ENCODE results near the gene FBXL4. TPM values are rescaled to one million over a fixed set of nuclear protein-coding genes. Genes with fewer than 3 reads are reported as not detected.

FBXL4 gene
- total RNA-seq (2014; rRNA removed; shearing (Covaris generic)), result 17.4 and 19.6 TPM in 2 replicates

DNA sequence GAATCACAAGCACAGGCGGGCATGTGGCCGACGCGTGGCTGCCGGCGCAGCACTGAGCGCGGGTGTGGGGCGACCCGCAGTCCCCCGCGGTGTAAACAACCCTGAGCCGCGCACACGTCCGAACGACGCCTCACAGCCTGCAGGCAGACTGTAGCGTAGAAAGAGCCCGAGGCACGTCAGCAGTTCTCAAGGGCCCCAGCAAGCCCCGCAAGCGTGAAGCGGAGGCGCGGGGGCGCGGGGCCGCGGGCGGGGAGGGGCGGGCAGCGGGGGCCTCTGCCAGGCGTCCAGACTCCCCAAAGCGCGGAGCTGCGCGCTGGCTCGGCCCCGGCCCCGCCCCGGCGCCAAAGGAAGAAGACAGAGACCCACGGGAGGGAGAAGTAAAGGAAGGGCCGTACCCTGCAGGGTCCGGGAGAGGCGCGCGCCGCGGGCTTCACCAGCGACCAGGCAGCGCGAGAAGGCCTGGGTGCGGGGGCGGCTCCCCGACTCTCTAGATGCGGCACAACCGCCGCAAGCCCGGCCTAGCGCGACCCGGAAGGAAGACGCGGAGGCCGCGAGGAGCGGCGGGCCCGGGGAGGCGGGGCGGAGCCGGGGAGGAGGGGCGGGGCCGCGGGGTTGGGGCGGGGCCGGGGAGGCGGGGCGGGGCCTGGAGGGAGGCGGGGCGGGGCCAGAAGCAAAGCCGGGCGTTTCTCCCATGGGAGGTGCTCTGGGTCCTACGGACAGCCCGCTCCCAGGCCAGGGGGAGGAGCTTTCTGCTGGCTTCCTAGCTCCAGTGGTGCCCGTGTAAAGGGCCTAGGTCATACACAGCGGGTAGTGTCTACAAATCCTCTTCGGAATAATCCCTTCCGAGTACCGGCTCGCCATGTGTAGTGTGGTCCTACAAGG is at the start of gene FBXL4:
TSS of gene FBXL4 (minus strand) at position 536 of the 882 bp plus-strand sequence. CDS start 20,958 bp downstream, outside the sequence.
- DNase-seq (ENCODE audit: low read depth), result peak; percentile 86

DNA sequence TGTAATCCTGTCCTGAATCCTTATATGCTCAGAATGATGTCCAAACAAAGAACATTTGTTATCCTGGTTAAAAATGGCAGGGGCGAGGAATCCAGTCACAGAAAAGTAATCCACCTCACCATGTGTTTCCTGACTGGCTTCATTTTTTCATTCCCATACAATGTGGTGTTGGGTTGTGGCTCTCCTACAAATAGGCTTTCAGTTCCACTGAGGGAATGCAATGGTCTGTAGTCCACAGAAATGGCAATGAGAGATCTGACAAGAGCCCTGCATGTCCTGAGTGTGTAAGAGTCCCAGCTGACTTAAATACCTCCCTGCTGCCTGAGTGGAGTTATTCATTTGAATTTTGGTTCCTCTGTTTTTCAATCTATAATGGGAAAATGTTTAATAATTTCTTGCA is 47.4 kb upstream of the FBXL4 start:
- no peak for DNase-seq (ENCODE audit: low read depth)

DNA sequence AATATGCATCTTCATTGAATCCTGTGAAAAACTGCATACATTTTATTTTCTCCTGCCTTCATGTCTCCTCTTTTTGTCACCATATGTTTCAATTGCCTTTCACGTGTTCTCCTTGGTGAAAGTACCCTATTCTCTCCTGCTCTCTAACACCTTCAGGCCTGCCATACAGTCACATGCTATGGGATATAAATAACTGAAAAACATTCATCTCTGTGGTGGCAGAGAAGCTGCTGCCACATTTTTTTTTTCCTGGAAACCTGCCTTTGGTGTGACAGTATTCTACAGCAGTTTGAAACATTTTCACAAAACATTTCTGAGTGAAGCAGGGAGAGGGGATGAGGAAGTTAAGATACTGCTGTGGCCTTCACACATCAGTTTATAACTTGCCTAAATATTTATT is 44.8 kb upstream of the FBXL4 start:
- DNase-seq (ENCODE audit: low read depth), result no peak

DNA sequence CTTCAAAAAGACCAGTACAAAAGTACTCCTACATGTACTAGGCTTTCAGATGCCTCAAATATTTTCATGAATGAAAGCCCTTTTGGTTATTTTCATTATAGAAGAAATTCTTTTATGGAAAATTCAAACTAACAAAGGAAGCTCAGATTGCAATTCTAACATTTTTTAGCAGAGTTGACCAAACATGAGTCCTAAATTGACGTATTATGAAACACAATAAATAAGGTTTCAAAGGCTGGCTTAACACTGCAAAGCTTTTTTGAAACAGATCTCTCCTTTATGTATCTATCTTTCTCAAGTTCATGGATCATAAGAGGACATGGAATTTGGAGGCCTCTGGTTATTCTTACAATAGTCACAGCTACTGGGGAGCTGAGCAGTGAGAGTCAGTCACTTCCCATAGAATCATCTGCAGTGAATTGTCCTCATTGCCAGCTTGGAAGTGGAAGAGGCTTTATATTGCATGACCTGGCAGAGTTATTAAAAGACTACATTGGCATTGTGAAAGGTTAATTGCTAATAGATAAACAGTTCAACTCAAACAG is 38.4 kb upstream of the FBXL4 start:
- DNase-seq (ENCODE audit: low read depth), result no peak

DNA sequence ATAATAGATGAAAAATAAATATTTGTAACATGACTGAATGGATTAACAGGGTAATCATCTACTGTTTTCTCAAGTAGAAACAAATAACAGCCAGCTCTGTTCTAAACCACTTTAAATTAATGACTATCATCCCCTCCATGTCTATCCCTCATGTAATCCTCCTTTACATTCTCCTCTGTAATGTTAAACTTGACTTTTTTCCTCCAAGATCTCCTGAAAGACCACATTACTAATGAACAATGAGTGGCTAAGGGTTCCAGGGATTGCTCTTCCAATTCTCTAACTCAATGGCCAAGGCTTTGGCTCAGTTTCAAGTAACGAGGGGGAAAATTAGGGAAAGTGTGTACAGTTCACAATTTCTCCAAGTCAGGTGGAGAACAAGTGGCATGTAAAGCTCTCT is 37.6 kb upstream of the FBXL4 start:
- DNase-seq (ENCODE audit: low read depth), result no peak

DNA sequence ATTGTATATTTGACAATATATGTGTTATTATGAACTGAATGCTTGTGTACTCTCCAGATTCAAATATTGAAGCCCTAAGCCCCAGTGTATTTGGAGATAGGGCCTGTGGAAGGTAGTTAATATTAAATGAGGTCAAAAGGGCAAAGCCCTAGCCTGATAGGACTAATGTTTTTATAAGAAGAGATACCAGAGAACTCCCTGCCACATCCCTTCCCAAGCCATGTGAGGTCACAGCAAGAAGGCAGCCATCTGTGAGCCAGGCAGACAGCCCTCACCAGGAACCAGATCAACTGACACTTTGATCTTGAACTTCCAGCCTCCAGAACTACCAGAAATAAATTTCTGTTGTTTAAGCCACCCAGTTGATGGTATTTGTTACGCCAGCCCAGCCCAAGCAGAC is 36.4 kb upstream of the FBXL4 start:
- DNase-seq (ENCODE audit: low read depth), result no peak

DNA sequence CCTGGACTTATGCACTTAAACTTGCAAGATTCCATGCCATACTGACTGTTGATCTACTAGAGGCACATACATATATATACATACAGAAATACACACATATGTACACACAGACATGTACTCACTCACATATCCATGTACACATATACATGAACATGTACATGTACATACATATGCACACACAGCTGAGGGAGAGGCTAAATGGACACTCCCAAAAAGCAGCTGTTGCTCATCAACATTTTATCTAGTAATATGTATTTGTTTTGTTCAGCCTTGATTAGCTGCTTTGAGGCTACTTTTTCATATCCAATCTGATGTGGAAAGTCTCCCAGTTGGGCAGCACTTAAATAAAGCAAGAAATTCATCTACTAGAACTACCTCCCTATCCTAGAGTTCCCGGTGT is 33.7 kb upstream of the FBXL4 start:
- DNase-seq (ENCODE audit: low read depth), result no peak

DNA sequence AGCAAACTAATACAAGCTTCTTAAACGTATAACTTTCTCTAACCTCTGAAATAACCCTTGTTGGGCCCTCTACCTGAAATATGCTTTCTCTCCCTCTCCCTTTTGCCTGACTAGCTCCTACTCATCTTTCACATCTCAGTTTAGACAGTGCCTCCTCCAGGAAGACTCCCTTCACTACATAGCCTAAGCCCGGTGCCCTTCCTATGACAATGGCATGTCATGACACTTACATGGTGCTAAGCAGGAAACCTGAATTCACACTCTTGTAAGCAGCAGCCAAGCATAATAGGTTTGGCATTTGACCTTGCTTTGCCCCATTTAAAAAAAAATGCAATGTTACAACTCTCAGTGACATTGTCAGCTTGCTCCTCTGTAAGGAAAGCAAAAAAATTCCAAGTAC is 33.1 kb upstream of the FBXL4 start:
- DNase-seq (ENCODE audit: low read depth), result no peak

DNA sequence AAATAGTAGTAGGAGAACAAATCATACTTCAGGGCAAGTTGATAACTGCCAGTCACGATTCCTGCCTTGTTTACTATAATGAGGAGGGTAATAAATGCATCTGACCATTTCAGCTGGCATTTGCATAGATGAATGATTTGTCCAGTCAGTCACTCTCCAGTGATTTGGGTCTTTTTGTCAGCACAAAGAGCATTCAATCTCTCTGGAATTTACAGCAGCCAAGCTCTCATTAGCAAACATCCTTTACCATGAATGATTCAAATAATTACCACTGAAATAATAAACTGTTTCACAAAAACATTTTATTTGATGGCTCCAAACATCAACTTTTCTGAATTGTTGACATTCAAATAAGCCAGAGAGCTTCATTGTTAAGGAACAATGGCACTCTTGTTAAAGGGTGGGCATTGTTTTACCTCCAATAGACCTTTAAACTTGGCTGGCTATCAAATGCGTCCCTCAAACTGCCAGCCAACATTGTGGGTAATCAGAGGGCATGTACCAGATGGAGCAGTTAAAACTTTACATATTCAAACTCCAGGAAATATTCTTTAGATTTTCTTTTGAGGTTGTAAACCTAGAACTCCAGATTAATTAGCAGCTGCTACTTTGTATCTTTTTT is 30.0 kb upstream of the FBXL4 start:
- peak; percentile 4 for DNase-seq (ENCODE audit: low read depth)

DNA sequence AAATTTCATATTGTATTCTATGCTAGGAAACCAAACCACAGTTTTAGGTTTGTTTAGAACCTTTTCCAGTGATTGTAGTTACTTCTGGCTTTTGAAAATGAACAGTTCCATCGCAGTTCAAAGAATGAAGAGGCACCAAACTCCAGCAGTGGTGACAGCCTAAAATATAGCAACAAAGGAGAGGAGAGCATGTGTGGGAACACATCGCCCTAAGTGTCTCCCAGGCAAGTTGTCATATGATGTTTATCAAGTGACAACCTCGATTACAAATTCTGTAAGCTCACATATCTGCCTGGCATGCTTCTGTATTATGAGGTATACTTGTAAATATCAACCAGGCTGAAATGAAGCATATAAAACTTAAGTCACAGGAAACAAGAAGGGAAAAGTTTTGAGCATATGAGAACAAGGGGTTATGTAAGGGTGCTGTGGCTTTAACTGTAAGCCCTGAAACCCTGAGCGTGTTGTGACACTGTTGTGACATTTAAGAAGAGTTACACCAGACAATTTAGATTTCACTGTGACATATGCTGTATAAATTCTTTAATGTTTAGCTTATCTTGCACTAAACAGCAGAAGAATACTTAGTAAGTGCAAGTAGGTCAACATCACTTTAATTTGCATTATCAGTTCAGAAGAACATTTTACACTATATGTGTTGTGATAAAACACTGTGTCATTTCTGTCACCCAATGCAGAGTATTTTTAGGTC is 29.1 kb upstream of the FBXL4 start:
- DNase-seq (ENCODE audit: low read depth), result no peak

DNA sequence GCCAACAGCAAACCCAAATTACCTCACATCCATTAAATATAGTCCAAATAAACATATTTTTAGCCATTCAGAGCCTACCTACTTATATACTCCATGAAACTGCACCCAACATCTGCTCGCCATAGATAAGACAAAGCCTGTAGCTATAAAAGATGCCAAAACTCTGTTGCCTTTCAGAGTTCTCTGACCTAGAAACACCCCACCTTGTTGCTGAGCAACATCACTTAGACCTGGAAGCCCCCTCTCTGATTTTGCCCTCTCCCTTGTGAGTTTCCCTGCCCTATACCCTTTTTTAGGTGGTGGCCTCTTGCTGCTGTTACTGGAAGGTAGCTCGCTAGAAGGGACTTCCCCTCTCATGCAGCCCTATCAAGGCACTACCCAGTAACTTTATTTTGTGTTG is 27.7 kb upstream of the FBXL4 start:
- DNase-seq (ENCODE audit: low read depth), result no peak

DNA sequence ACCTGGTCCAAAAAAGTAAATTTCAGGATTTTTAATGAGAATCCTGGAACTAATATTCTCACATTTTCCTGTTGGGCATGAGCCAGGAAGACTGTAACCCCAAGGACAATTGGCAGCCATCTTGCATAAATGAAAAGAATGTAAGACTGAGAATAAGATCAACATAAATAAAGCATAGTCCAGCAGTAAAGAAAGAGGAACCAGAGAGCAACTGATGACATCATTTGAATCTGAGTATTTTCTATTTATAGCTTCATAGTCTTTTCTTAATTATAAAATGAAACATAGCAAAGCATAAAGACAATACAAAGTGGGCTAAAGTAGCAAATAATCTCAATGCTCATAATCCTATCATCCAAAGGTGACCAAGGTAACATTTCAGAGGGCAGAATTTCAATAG is 26.6 kb upstream of the FBXL4 start:
- no peak for DNase-seq (ENCODE audit: low read depth)

DNA sequence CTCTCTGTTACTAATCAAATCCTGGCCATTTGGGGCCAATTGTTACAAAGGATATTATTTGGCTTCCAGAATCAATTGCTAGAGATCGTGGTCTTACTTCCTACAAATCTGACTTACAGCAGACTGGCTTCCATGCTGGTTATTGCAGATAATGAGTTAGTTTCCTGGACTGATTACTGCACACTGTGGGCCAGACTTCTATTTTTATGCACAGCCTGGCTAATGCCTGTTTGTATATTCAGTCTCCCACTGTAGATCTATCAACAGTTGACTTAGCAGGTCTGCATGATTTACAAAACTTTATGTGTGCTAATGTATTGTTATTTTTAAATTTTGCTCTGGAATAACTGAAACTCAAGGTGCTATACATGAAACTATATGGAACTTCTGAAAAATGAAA is 25.8 kb upstream of the FBXL4 start:
- no peak for DNase-seq (ENCODE audit: low read depth)

DNA sequence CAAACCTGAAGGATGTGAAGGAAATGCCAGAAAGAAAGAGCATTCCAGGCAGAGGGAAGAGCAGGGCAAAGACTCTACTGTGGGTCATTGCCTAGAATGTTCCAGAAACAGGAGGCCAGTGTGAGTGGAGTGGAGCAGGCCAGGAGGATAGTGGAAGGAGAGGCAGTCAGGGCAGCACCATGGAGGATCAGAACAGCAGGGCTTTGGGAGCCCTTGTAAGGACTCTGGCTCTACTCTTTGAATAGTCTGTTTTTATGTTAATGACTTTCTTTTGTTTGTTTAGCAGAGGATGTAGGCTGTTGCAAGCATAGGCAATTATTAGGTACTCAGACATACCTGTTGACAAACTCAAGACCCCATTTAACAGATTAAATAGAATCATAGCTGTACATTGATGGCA is 23.6 kb upstream of the FBXL4 start:
- DNase-seq (ENCODE audit: low read depth), result no peak

DNA sequence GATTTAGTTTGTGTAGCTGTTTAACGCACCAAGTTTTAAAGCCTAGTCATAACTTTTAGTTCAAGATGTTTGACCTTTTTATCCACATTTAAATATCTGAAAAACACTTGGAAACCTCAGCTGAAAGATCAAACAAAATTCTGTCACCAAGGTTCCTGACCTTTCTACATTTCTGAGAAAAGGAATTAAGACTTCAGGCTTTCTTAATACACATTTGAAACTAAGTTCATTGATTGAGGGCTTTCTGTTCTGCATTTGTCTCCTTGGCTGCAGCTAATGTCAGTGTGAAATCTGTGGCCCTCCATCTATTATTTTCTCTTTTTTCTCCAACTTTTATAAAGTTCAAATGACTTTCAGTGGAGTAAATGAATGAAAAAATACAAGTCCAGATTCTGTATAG is 22.7 kb upstream of the FBXL4 start:
- DNase-seq (ENCODE audit: low read depth), result no peak

DNA sequence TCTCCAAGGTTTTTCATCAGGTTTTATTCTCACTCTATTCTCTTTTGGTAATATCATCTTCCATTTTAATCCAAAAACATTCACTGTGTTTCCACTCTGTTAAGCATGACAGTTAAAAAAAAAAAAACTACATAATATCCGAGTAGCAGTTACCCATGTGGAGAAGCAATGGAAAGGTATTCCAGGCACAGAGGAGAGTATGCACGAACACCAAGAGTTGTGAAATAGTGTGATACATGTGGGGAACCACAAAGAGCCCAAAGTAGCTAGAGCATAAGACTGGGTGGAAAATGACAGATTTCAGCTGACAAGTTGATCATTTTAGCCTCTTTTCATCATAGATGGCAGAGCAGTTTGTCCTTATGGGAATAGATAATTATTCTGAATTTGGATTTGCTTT is 19.9 kb upstream of the FBXL4 start:
- no peak for DNase-seq (ENCODE audit: low read depth)

DNA sequence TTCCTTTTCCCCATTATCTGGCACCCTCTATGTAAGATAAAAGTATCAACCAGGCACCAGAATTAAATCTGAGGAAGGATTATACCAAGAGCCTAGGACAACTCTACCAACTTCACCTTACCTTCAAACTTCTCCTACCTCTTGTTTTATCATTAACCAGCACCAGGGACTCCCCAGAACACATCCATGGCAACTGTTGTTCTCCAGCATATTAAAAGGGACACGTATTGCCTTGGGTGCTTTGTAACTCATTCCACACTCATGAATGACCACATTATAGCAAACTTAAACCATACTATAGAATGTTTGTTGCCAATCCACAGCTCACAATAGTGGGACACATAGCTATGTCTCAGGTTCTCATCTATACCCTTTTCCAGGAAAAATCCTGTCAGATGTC is 11.9 kb upstream of the FBXL4 start:
- DNase-seq (ENCODE audit: low read depth), result no peak

DNA sequence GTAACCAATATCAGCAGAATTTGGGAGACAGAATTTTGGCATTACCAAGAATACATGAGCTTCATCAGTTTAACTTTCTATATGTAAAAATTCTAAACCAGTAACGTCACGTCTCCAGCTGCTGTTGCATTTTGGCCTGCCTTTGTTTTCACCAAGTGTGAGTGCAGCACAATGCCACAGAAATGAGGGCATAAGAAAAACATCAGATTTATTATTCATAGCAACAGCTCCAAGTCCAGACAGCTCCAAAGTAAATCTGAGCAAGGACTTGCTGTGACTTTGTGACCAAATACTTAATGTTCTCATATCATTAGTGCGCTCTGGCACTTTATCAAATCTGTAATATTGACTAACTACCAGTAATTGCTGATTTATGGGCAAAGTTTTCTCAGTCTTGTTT is 11.0 kb upstream of the FBXL4 start:
- DNase-seq (ENCODE audit: low read depth), result no peak

DNA sequence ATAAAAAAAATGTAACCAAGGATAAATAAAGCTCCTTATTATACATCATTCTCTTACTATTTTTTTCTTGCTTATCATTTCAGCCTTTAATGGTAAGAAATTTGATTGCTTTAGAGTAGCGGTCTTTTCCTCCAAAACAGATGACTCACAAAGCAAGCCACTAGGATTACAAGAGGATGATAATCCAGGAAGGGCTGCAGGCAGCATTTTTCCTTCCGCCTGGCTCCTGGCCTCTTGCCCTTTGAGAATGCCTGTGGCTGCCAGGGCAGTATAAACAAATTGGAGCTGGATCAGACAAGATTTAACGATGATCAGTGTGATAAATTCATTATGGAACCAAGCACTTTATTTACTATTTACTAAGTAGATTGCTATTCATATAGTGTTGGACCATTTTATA is 9.7 kb upstream of the FBXL4 start:
- peak; percentile 93 for DNase-seq (ENCODE audit: low read depth)

DNA sequence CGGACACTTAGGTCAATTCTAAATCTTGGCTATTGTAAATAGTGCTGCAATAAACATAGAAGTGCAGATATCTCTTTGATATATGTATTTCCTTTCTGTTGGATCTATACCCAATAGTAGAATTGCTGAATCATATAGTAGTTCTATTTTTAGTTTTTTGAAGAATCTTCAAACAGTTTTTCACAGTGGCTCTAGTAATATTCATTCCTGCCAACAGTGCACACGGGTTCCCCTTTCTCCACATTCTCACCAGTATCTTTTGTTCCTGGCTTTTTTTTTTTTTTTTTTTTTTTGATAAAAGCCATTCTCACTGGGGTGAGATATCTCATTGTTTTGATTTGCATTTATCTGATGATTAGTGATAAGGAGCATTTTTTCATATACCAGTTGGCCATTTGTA is 1.8 kb upstream of the FBXL4 start:
- no peak for DNase-seq (ENCODE audit: low read depth)

DNA sequence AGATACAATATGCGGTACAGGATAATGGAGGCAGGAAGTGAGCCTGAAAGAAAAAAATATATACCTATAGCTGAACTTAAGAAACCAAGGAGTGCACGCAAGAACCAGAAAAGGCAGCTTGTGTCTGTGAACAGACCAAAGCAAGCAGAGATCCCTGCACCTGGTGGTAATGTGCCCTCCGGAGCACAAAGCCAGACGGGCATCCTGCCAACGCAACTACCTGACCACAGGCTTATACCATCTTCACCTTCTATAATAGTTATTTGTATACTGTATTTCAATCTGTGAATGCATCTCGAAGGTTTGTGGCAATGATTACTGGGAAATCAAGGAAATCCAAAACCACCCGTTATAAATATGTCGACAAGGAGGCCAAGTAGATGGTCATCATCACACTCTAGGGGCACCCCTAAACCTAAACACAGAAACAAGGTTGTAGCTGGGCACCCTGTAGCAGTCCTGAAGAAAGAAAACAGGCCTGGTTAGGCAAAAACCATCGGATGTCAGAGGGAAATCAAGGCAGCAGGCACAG is 801 bp downstream of the FBXL4 start:
- peak; percentile 24 for DNase-seq (ENCODE audit: low read depth)

DNA sequence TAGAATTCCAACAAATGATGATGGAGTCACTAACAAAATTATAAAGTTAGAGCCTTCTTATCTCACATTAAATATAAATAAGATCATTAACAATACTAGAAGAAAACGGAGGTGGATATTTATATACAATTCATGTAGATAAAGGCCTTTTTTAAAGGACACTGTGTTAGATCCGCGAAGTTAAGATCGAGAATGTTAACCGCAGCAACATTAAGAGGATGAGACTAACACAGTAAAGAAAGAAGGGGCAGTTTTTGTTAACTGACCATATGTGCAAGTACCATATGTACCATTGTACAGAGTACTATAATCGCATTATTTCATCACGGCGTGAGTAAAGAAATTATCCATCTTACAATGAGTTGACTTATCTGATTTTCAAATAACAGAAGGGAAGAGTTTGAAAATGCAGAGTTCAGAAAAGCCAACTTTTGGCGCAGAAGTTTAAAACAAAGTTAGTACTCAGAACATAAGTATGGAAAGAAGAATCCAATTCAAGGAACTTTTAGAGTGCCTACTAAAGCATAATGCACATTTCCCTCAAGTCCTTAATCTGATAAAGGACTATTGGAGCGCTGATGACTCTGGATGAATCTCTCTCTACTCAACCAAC is 1.4 kb downstream of the FBXL4 start:
- DNase-seq (ENCODE audit: low read depth), result peak; percentile 15

Measured in RPMI7951 (cell line).